ENCODE measurements around the gene CDH13.

GRCh38 chr16:83814659-83814985 is 1187.9 kb downstream of the CDH13 start:
- TF ChIP-seq, protein P1, sequence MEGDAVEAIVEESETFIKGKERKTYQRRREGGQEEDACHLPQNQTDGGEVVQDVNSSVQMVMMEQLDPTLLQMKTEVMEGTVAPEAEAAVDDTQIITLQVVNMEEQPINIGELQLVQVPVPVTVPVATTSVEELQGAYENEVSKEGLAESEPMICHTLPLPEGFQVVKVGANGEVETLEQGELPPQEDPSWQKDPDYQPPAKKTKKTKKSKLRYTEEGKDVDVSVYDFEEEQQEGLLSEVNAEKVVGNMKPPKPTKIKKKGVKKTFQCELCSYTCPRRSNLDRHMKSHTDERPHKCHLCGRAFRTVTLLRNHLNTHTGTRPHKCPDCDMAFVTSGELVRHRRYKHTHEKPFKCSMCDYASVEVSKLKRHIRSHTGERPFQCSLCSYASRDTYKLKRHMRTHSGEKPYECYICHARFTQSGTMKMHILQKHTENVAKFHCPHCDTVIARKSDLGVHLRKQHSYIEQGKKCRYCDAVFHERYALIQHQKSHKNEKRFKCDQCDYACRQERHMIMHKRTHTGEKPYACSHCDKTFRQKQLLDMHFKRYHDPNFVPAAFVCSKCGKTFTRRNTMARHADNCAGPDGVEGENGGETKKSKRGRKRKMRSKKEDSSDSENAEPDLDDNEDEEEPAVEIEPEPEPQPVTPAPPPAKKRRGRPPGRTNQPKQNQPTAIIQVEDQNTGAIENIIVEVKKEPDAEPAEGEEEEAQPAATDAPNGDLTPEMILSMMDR (conservative IDR thresholded peaks at IDR 0.05): no peak
- no peak for TF ChIP-seq ZFX (IDR thresholded peaks at IDR 0.05)
